H9 (cell line): Measurements from ENCODE around the gene TGM5. TPM values are rescaled to one million over a fixed set of nuclear protein-coding genes. Genes with fewer than 3 reads are reported as not detected.

ENCODE experiments used
- DNase-seq: peaks from one replicate; pipeline ENCODE4 v3.0.0-alpha.2; 2017
- H2AFZ ChIP-seq: one replicate; pipeline ENCODE4 v1.6.1; 2013; ENCODE audit warnings: mild to moderate bottlenecking, low read length, control low read depth, moderate library complexity
- H2AK5ac ChIP-seq: 2 replicates; pipeline ENCODE4 v1.6.1; 2013; ENCODE audit warnings: low read length, control low read depth, mixed read lengths; ENCODE audit not compliant: insufficient read length
- H2BK120ac ChIP-seq: one replicate; pipeline ENCODE4 v1.6.1; 2013; ENCODE audit warnings: low read depth, mild to moderate bottlenecking, low read length, control low read depth, inconsistent platforms; ENCODE audit not compliant: poor library complexity, severe bottlenecking
- H2BK12ac ChIP-seq: 2 replicates; pipeline ENCODE4 v1.6.1; 2013; ENCODE audit warnings: low read length, control low read depth, mixed read lengths, low read depth; ENCODE audit not compliant: insufficient read length
- H2BK15ac ChIP-seq: 2 replicates; pipeline ENCODE4 v1.6.1; 2013; ENCODE audit warnings: low read depth, low read length, control low read depth
- H2BK20ac ChIP-seq: one replicate; pipeline ENCODE4 v1.6.1; 2013; ENCODE audit warnings: low read depth, mild to moderate bottlenecking, low read length, control low read depth, inconsistent platforms; ENCODE audit not compliant: poor library complexity, severe bottlenecking
- H2BK5ac ChIP-seq: 2 replicates; pipeline ENCODE4 v1.6.1; 2013; ENCODE audit warnings: low read length, control low read depth, mixed read lengths; ENCODE audit not compliant: insufficient read length
- H3K14ac ChIP-seq: 2 replicates; pipeline ENCODE4 v1.6.1; 2013; ENCODE audit warnings: low read length, control low read depth; ENCODE audit not compliant: insufficient read depth
- H3K18ac ChIP-seq: 2 replicates; pipeline ENCODE4 v1.6.1; 2013; ENCODE audit warnings: low read depth, mild to moderate bottlenecking, mixed read lengths, low read length, control low read depth; ENCODE audit not compliant: insufficient read length
- H3K23ac ChIP-seq: 2 replicates; pipeline ENCODE4 v1.6.1; 2013; ENCODE audit warnings: low read length, control low read depth, mixed read lengths, low read depth; ENCODE audit not compliant: insufficient read length
- H3K23me2 ChIP-seq: 2 replicates; pipeline ENCODE4 v1.6.1; 2013; ENCODE audit warnings: low read depth, mild to moderate bottlenecking, mixed read lengths, low read length, control low read depth; ENCODE audit not compliant: insufficient read length, poor library complexity, severe bottlenecking
- H3K27ac ChIP-seq: 2 replicates; pipeline ENCODE4 v1.5.1; 2013; ENCODE audit warnings: low read length, control low read depth, mixed read lengths, low read depth; ENCODE audit not compliant: insufficient read length
- H3K27me3 ChIP-seq: 2 replicates; pipeline ENCODE4 v1.6.1; 2013; ENCODE audit warnings: low read length, control low read depth, inconsistent platforms; ENCODE audit not compliant: insufficient read depth
- H3K4ac ChIP-seq: 2 replicates; pipeline ENCODE4 v1.6.1; 2013; ENCODE audit warnings: low read depth, mild to moderate bottlenecking, control low read depth, inconsistent platforms, low read length, moderate library complexity
- H3K4me1 ChIP-seq: 2 replicates; pipeline ENCODE4 v1.6.1; 2013; ENCODE audit warnings: low read length, control low read depth, inconsistent platforms; ENCODE audit not compliant: insufficient read depth
- H3K4me2 ChIP-seq: 2 replicates; pipeline ENCODE4 v1.6.1; 2013; ENCODE audit warnings: low read length, control low read depth, mixed read lengths; ENCODE audit not compliant: insufficient read length, insufficient read depth
- H3K56ac ChIP-seq: 2 replicates; pipeline ENCODE4 v1.6.1; 2013; ENCODE audit warnings: low read depth, mild to moderate bottlenecking, mixed read lengths, low read length, control low read depth; ENCODE audit not compliant: insufficient read length
- H3K79me1 ChIP-seq: 2 replicates; pipeline ENCODE4 v1.6.1; 2013; ENCODE audit warnings: low read depth, mild to moderate bottlenecking, moderate library complexity, low read length, control low read depth, inconsistent platforms; ENCODE audit not compliant: insufficient read depth, poor library complexity, severe bottlenecking
- H3K79me2 ChIP-seq: 2 replicates; pipeline ENCODE4 v1.6.1; 2013; ENCODE audit warnings: low read length, control low read depth, inconsistent platforms; ENCODE audit not compliant: insufficient read depth
- H3K9ac ChIP-seq: 2 replicates; pipeline ENCODE4 v1.6.1; 2013; ENCODE audit warnings: low read length, control low read depth, mixed read lengths; ENCODE audit not compliant: insufficient read length; ENCODE audit errors: extremely low read depth
- H3K9me3 ChIP-seq: one replicate; pipeline ENCODE4 v1.6.1; 2013; ENCODE audit warnings: low read depth, low read length, inconsistent platforms; ENCODE audit not compliant: control insufficient read depth
- H3T11ph ChIP-seq: one replicate; pipeline ENCODE4 v1.6.1; 2013; ENCODE audit warnings: mild to moderate bottlenecking, low read length, control low read depth, inconsistent platforms
- H4K20me1 ChIP-seq: one replicate; pipeline ENCODE4 v1.6.1; 2013; ENCODE audit not compliant: control insufficient read depth, insufficient read length, insufficient read depth
- H4K5ac ChIP-seq: 2 replicates; pipeline ENCODE4 v1.6.1; 2013; ENCODE audit warnings: low read depth, mild to moderate bottlenecking, mixed read lengths, low read length, control low read depth; ENCODE audit not compliant: insufficient read length
- H4K8ac ChIP-seq: replicated peaks from 2 replicates; pipeline ENCODE4 v1.6.1; 2013; ENCODE audit warnings: low read length, control low read depth, mixed read lengths, low read depth; ENCODE audit not compliant: insufficient read length
- H4K91ac ChIP-seq: 2 replicates; pipeline ENCODE4 v1.6.1; 2013; ENCODE audit warnings: low read depth, mild to moderate bottlenecking, moderate library complexity, mixed read lengths, low read length, control low read depth; ENCODE audit not compliant: insufficient read length
- H3K27ac Mint-ChIP-seq, 3 experiments: 2 replicates in 2 of 3; 3 replicates in 1 of 3; pipeline ENCODE4 v1.8.0; 2020 to 2021; ENCODE audit warnings: mixed read lengths in 3 of 3, mild to moderate bottlenecking in 1 of 3, moderate library complexity in 1 of 3
- H3K27me3 Mint-ChIP-seq: 2 replicates; pipeline ENCODE4 v1.8.0; 2021; ENCODE audit warnings: low read depth, mild to moderate bottlenecking, moderate library complexity, mixed read lengths
- H3K36me3 Mint-ChIP-seq, 3 experiments: 2 replicates in 2 of 3; 3 replicates in 1 of 3; pipeline ENCODE4 v1.8.0; 2020 to 2021; ENCODE audit warnings: low read depth in 3 of 3, mixed read lengths in 3 of 3; ENCODE audit not compliant: insufficient read depth in 1 of 3
- H3K4me1 Mint-ChIP-seq, 2 experiments: 2 replicates each; pipeline ENCODE4 v1.8.0; 2020; ENCODE audit warnings: mixed read lengths in 2 of 2
- H3K4me3 Mint-ChIP-seq, 2 experiments: 2 replicates in 1 of 2; 3 replicates in 1 of 2; pipeline ENCODE4 v1.8.0; 2020 to 2021; ENCODE audit warnings: mild to moderate bottlenecking in 2 of 2, mixed read lengths in 2 of 2, moderate library complexity in 1 of 2
- H3K9me3 Mint-ChIP-seq, 2 experiments: 2 replicates in 1 of 2; 3 replicates in 1 of 2; pipeline ENCODE4 v1.8.0; 2020; ENCODE audit warnings: mild to moderate bottlenecking in 2 of 2, mixed read lengths in 2 of 2, moderate library complexity in 1 of 2
- CTCF ChIP-seq: fragments of 200-600 bp; sonication (generic); conservative IDR thresholded peaks from 3 replicates; pipeline ENCODE4 v1.8.0; 2021; ENCODE audit warnings: antibody characterized with exemption, mild to moderate bottlenecking
- WGBS: extraction: QIAGEN DNeasy Blood & Tissue Kit; methylation state at CpG from one replicate; pipeline ENCODE4 v1.1.7; 2013; ENCODE audit warnings: missing lambda C conversion rate, low lambda C conversion rate, mixed read lengths; ENCODE audit not compliant: insufficient read length; ENCODE audit errors: extremely low coverage; 5-methylcytosine and 5-hydroxymethylcytosine counted together
- total RNA-seq: library from RNA; stranded (reverse); gene quantifications from 2 replicates; pipeline ENCODE4 v1.2.1, GENCODE V29; 2021

Gene TGM5
- total RNA-seq, 1 experiment from 2014 or later = not detected

- no peak overlapping the region for H3K4me2 ChIP-seq
- H2AFZ ChIP-seq = no peak overlapping the region
- no peaks in the 10 kb centered on the region for H3K4me1 ChIP-seq
- H3K9me3 ChIP-seq = no peaks in the 10 kb centered on the region
- H3K27me3 ChIP-seq = no peaks in the 10 kb centered on the region
- no peak for TF ChIP-seq CTCF
- no peak overlapping the region for H2BK20ac ChIP-seq
- no peak overlapping the region for H3K14ac ChIP-seq
- H4K5ac ChIP-seq = no peak overlapping the region
- no peak overlapping the region for H3K9ac ChIP-seq
- Mint-ChIP-seq H3K4me3 (no peak overlapping the region), H3K9me3 (no peaks in the 10 kb centered on the region; a peak in 1 of 5 replicates), H3K27ac (no peak overlapping the region), H3K36me3 (no peaks in the 10 kb centered on the region), H3K27me3 (peaks cover 5% of the 10 kb centered on the region), H3K4me1 (no peaks in the 10 kb centered on the region)
- no peak overlapping the region for H3T11ph ChIP-seq
- H3K4ac ChIP-seq = no peak overlapping the region
- no peak overlapping the region for H3K56ac ChIP-seq
- no peak overlapping the region for H4K91ac ChIP-seq
- no peak overlapping the region for H2BK12ac ChIP-seq
- DNase-seq = no peak
- no peak overlapping the region for H4K8ac ChIP-seq
- no peaks in the 10 kb centered on the region for H3K79me2 ChIP-seq
- no peak overlapping the region for H2BK15ac ChIP-seq
- no CpG with 5 or more reads among the region's 8 CpGs for WGBS
- no peaks in the 10 kb centered on the region for H3K23me2 ChIP-seq
- no peak overlapping the region for H3K27ac ChIP-seq
- H3K79me1 ChIP-seq = no peaks in the 10 kb centered on the region
- no peak overlapping the region for H2AK5ac ChIP-seq
- H4K20me1 ChIP-seq = no peaks in the 10 kb centered on the region
- no peak overlapping the region for H2BK5ac ChIP-seq
- H3K18ac ChIP-seq = no peak overlapping the region
- no peak overlapping the region for H3K23ac ChIP-seq
- no peak overlapping the region for H2BK120ac ChIP-seq
Measured at GRCh38 chr15:43258781-43259180, 7.9 kb downstream of the TGM5 start.
